ENCODE results near the gene EPHB3. TPM values are rescaled to one million over a fixed set of nuclear protein-coding genes. Genes with fewer than 3 reads are reported as not detected.
A peak's percentile ranks its signal among the peaks of the same experiment; 100 is the strongest.
"Not testable (repeated sequence)": the region's sequence is repeated elsewhere in the genome, so short reads cannot be mapped to it uniquely, and the experiment has no call there.

The EPHB3 gene
- total RNA-seq, 1 experiment from 2014 or later = 1.8 TPM

DNA sequence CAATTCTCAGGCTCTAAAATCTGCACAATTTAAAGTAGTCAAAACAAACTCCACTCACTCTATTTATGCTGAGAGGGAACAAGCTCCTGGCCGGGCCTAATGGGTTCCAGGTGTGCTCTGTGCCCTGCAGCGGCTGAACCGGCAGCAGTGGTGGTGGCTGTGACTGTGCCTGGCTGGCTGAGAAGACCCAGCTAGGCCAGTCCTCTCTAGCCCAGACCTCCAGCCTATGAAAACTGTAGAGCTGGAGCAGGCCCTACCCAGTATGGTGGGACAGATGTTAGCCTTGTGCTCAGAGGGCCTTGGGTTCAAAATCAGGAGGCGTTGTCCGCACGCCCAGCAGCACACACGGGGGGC, 37.0 kb downstream of the EPHB3 start:
- no peak for DNase-seq (ENCODE audit: low read depth)

DNA sequence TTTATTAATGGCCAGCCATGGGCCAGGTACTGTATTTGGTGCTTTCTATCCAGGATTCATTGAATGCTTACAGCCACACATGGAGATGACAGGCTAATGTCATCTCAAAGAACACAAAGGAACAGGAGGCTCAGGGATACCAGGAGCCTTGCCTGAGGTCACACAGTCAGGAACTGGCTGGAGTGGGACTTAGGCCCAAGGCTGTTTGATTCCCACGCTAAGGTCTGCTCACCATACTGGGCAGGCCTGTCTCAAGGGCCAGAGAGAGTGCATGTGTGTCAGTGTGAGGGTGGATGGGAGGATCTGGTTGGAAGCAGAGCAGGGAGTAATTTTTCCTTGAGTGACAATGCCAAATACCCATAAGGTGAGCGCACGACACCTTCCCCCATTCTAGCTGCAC, 37.6 kb downstream of the EPHB3 start:
- DNase-seq (ENCODE audit: low read depth) = no peak

DNA sequence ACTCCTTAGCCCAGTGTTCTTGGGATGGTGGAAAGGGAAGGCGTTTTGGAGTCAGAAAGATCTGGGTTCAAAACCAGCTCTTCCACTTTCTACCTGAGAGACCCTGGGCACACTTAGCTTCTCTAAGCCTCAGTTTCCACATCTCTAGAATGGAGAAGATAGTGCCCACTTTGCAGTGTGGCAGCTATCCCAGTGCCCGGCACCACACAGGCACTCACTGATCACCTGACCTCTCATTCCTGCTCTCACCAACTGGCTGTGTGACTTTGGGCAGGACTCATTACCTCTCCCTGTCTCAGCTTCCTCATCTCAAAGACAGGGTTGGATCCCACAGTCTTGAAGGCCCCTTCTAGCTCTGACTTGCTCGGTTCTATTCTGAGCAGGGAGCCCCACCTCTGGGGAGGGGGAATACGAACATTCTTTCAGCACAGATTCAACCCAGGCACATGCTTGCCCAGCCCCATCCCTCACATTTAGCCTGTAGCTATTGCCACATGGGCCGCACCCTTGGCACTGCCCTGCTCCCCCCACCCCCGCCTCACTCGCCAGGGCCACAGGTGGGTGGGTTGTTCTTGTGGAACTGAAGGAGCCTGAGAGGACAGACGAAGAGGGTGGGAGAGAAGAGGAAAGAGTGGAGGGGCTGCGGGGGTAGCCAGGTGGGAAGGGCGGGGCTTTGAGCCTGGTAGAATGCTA, 39.2 kb downstream of the EPHB3 start:
- no peak for DNase-seq (ENCODE audit: low read depth)

DNA sequence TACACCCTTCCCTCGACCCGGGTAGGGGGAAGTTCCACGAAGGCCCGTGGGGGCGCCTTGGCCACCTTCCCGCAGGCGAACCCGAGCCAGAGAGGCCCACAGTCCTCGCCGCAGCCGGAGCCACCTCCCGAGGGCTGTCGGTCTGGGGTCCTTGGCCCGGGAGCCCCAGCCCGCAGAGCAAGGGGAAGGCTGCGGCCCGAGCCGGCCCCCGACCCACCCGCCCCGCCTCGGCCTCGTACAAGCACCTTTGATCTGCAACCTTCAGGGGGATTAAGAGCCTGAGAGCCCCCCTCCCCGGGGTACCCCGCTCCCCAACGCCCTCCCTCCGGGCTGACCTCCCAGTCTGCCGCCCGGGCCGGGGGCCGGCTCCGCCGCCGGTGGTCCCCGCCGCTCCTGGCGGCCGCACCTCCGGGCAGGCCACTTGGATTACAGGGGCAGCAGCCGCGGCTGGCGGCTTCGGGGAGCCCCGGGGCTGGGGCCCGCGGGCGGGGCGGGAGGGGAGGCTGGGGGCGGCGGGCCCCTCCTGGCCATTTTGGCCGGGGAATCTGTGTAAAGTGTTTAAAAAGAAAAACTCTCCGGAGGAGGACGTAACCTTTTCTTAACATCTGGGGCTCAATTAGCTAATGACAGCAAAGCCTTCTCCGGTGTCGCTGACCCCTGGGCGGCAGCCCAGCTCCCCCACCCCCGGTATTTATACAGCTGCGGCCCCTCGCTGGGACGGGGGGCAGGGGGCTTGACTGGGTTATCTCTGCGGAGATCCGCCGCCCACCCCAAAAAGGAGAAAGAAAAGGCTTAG, 40.2 kb downstream of the EPHB3 start:
- no peak for DNase-seq (ENCODE audit: low read depth)

DNA sequence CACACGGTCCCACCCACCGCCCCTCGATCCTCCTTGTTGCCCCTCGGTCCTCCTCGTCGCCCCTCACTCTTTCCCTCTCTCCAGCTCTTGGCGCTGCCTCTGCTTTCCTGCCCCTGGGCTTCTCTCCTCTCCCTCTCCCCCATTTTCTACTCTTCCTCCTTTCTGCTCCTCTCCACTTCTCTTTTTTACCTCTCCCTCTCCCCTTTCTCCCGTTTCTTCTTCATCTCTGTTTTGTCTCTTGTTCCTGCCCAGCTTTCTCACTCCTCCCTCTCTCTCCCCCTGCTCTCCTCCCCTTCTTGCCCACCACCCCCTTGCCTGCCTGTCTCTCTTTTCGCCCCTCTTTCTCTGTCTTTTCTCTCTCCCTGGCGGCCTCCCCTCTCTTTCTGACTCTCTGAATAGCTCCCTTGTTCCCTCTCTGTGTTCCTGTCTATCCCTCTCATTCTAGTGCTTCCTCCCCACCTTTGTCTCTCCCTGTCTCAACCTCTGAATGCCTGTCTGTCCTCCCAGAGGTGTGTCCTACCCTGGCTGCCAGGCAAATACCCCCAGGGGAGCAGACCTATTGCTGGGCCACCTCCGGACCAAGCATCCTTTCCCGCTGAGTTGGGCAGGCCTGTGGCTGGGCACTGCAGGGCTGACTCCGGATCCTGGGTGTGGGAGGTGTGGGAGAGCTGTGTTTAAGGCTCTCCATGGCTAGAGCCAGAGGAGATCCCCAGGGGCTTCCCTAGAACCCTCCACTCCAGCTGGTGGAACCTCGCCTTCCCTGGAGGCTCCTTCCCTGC, 41.0 kb downstream of the EPHB3 start:
- peak; percentile 52 for DNase-seq (ENCODE audit: low read depth)

DNA sequence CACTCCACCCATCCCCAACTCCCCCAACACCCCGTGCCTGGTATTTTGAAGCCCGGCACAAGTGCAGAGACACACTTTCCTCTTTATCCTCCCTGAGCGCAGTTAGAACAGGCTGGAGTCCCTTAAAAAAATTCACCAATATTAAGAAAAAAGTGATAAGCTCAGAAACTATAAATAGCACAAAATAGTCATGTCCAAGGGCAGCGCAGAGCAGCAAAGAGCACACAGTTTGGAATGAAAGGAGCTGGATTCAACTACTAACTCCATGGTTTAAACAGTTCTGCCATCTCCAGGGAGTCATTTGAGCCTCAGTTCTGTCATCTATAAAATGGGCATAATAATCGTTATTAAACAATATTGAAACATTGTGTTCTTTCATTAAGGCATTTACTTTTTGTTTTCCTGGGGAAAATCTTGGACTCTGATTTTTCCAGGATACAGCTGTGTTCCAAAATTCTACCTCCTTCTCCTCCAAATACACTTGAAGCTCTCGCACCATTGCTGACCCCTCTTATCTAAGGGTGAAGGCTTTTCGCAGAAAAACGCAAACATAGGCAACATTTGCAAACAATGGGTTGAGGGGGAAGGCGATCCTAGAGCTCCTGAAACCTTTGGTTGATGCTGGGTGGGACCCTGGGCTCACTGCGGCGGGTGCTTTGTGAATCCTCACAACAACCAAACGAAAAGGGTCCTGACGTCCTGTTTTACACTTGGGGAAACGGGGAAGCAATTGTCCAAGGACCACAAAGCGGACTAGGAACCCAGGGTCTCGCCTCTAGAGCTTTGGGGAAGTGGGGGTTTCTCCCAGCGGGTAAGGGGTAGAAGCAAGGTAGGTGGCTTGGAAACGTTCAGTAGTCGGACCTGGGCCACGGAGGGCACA, 41.8 kb downstream of the EPHB3 start:
- DNase-seq (ENCODE audit: low read depth) = no peak

DNA sequence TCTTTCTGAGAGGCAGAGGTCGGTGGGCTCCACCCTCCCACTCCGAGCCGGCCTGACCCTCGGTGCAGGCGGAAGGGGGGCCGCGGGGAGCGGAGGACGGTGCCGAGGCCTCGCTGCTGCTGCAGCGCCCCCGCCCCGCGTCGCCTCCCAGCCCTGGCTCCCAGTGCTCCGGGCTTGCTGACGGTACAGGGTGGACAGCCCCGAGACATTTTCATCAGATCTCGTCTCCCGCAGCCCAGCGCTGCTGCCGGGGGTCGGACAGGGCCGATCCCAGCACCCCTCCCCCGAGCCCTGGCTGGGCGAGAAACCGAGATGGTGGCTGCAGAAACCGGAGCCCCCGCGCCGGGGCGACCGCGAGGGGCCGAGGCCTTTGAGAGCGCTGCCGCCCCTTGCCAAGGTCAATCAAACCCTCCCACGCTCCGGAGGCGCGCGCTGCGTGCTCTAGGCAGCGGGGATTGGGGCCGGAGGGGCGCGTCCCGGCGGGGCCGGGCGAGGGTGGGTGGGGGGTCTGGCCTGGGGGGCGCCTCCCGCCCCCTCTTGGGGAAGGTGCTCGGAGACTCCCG, 42.5 kb downstream of the EPHB3 start:
- no peak for DNase-seq (ENCODE audit: low read depth)

DNA sequence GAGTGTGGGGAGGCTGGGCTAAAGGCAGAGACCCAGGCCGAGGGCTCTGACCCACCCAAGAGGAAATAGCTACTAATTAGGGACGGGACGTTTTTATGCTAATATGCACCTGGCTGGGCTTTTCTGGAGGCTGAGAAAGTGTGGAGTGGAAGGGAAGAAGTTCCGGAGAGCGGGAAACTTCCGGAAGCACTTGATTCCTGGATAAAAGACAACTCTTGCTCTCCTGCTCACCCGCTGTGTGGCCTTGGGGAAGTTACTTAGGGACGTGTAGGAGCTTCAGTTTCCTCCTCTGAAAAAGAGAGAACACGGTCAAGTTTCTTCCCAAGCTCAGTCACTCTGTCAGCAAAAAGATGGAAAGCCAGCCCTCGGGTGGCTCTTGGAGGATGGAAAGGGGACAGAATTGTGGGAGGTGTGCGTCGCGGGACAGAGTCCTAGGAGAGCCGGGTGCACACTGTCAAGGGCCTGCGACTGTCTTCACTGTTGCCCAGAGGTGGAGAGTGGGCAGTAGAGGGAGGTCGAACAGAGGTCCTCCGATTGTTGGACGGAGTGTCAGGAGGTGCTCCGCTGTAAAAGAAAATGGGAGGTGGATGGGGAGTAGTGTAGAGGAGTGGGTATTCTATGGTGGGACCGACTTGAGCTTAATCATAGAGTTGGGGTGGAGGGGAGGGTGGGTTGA, 43.2 kb downstream of the EPHB3 start:
- no peak for DNase-seq (ENCODE audit: low read depth)

DNA sequence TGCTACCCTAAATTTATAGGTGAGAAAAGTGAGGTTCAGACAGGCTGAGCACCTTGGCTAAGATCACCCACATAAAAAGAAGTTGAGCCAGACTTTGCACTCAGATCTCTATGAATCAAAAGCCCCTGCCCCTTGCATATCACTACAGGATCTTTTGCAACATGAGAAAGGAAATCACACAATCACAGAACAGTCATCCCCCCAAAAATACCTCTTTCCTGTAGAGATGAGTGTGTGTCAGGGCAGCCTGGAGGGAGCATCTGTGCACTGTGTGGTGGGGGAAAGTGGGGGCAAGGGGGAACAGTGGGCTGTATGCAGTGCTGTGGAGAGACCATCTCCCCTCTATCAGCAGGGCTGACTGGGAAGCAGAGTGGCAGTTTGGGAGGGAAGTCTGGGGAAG, 46.6 kb downstream of the EPHB3 start:
- no peak for DNase-seq (ENCODE audit: low read depth)

DNA sequence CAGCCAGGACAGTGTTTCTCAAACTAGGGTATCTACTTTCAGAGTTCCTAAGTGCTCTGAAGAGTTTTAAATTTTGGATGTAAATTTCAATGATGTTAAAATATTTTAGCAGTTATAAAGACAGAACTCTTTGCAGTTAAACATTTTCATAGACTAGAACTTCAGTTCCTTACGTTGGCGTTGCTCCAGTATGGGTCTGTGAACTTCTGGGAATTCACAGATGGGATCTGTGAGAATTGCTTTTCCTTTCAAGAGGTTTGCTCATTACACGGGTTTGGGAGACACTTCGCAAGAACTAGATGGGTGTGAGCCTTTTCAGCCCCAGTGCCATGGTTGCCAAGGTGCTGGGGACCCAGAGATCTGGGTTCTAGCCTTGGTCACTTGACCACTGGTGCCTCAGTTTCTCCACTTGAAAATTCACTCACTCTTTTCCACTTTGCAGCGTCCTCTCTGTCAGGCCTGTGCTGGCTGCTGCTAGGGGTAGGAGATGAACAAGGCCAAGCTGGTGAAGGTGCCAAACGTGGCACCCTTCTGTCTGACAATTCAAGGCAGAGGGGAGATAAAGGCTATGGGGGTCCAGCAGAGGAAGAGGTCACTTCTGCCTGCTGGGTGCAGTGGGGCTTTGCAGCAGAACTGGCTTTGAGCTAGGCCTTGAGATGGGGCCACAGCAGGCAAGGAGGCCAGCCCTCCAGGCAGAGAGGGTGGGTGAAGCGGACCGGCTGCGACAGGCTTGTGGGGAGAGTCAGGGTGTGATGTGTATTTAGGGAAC, 48.1 kb downstream of the EPHB3 start:
- no peak for DNase-seq (ENCODE audit: low read depth)

DNA sequence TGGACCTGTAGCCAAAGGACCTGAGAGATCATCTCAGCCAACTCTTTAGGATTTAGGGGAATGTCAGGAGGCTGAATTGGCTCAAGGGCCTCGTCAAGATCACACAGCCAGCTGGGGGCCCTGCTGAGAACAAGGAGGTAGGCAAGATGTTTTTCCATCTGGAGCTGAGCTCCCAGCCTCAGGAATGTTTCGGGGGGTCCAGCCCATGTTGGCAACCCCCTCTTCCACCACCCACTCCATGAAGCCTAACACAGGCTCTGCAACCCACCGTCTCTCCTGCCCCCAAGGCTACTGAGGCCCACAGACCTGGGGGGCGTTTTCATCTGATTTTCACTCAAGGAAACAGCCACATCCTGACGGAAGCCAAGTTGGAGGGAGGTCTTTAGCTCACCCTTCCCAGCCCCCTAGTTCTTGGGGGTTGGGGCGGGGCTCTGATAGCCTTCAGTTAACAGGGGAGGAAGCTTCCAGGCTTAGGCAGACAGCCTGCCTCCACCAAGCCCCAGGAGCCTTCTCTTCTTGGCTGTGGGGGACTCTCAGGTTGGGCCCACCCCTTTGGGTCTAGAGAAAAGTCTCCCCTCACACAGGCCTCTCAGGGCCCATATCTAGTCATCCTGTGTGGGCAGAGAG, 48.8 kb downstream of the EPHB3 start:
- no peak for DNase-seq (ENCODE audit: low read depth)

DNA sequence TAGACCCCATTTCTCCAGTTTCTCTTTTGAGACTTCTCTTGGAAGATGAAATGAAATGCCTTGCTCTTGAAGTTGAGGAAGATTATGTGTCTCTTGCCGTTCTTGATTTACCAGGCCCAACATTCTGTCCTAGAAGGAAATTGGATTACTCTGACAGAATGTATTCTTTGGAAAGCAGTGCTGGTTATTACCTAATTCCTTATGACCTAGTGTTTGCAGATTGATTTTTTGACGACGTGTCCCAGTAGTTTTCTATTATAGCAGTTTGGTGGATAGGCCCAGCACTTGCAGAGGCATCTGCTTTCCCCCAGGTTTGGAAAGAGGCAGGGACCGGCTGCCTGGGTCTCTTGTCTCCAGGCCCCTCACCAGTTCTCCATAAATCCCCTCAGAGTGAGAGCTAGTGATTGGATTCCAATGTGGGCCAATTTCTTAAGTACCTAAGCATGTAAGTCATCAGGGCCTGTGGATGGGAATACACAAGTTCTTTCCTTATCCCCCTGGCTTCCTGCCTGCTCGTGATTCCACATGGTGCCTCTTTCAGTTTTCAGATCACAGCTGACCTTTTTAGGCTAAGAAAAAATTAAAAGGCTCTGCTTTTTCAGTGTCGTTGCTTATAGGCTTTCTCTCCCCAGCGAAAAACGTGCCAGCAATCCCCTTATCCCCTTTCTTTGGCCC, 50.2 kb downstream of the EPHB3 start:
- no peak for DNase-seq (ENCODE audit: low read depth)

DNA sequence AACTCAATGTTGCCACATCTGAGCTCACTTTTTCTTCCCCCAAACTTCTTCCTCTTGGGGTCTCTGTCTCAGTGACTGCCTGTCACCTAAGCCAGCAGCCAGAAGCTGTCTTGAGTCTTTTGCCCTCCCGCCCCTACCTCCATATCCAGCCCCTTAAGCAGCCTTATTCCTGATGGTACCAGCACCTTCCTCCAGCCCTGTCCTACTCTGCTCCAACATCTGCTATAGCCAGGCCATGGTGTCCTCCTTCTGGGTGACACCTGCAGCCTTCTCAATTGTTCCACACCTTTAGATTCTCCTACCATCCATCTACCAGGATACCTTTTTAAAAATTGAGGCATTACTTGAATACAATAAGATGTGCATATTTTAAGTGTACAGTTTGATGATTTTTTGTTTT, 53.8 kb downstream of the EPHB3 start:
- DNase-seq (ENCODE audit: low read depth) = no peak

DNA sequence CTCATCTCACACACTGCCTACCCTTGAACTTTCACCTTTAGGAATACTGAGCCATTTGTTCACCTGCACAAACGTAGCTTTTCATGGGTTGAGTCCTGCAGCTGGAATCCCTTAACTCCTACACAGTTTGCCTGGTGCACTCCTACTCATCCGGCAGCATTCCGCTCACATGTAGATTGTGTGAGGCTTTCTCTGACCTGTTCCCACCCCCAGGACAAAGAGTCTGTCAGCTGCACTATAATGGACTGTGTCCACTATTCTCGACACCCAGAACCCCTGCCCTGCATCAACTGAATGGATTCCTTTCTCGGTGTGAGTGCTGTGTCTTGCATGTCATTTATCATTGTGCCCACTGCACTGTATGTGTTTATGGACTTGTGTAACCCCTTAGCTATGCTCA, 54.9 kb downstream of the EPHB3 start:
- DNase-seq (ENCODE audit: low read depth) = no peak

DNA sequence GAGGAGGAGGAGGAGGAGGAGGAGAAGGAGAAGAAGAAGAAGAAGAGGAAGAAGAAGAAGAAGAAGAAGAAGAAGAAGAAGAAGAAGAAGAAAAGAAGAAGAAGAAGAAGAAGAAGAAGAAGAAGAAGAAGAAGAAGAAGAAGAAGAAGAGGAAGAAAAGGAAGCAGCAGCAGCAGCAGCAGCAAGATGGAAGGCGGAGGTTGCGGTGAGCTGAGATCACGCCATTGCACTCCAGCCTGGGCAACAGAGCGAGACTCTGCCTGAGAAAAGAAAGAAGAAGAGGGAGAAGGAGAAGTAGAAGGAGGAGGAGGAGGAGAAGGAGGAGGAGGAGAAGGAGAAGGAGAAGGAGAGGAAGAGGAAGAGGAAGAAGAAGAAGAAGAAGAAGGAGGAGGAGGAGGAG, 55.7 kb downstream of the EPHB3 start:
- not testable (repeated sequence) for DNase-seq (ENCODE audit: low read depth)

DNA sequence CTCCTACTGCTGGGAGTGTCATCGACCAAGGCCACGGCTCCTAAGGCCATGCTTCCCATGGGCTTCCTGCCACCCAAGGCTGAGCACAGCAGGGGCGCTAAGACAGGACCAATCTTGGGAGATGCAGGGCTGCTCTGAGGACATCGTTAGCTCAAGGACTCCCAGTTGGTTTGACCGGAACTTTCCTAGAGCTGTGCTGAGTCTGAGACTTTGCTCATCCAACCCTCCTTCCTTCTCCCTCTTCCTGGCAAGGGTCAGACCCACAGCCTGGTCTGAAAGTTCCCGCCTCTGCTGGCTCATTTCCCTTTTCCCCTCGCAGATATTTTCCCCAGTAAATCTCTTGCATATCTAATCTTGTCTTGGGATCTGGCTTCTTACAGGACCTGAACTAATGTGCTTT, 57.2 kb downstream of the EPHB3 start:
- no peak for DNase-seq (ENCODE audit: low read depth)

DNA sequence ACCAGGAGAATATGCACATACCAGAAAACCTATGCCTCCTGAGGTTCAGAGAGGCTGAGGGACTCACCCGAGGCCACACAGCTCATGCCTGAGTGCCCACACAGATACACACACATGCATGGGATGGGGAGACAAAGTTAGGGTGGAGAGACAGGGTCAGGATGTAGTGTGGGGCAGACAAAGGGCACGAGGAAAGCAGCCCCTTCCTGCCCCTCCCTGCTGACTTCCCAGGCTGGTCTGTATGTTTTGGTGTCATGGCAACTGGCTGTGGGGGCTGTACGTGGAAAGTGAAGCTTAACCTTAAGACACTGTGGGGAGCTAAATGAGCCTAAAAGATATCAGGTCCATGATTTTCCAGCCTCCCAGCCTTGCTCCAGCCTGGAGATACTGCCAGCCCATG, 57.8 kb downstream of the EPHB3 start:
- DNase-seq (ENCODE audit: low read depth) = no peak

DNA sequence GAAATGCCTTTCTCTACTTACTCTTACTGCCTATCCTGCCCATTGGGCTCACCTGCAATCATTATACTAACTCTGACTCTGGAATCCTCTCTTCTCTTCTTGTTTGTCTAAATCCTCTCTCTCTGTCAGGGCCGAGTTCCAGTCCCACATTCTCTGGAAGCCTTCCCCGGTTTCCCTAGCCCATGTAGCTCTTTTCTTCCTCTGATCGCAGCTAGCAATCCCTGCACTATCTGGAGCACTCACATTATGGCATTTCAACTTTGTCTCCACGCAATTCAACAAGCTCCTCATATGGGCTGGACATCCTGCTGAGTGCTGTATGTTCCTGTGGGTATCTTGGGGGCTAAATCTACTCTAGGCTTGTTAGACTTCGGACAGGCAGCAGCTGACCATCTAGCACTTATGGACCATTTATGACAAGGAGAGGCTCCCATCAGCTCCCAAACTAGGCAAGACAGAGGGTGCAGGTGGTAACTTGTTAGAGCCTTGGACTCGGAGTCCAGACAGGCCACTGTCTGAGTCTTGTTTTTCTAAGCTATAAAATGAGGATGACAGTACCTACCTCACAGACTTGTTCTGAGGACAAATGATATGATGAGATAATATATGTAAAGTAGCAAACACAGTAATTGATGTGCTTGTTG, 58.3 kb downstream of the EPHB3 start:
- no peak for DNase-seq (ENCODE audit: low read depth)

Data from Daoy (cell line).